Activated CD4-positive, alpha-beta memory T cell treated with anti-CD3 and anti-CD28 coated beads for 36 hours (primary cell): ENCODE data around the gene KAT6B. TPM values are rescaled to one million over a fixed set of nuclear protein-coding genes. Genes with fewer than 3 reads are reported as not detected.

Experiments used
- CTCF ChIA-PET: fragments of 350-600 bp; sonication (Branson Sonifier 250); formaldehyde crosslinking; loops from one replicate; lab custom pipeline; 2021; ENCODE audit warnings: antibody characterized with exemption, inconsistent platforms; lab: Charles Lee
- POLR2A ChIA-PET: fragments of 350-600 bp; sonication (Branson Sonifier 250); formaldehyde crosslinking; loops from one replicate; lab custom pipeline; 2021; ENCODE audit warnings: antibody characterized with exemption; lab: Charles Lee
- DNase-seq: peaks from one replicate; pipeline ENCODE4 v3.0.0-alpha.2; 2020
- H3K27ac Mint-ChIP-seq: one replicate; pipeline ENCODE4 v1.8.0; 2021; ENCODE audit warnings: mixed read lengths
- H3K27me3 Mint-ChIP-seq: one replicate; pipeline ENCODE4 v1.8.0; 2021; ENCODE audit warnings: mixed read lengths
- H3K36me3 Mint-ChIP-seq: one replicate; pipeline ENCODE4 v1.8.0; 2021; ENCODE audit warnings: mixed read lengths
- H3K4me1 Mint-ChIP-seq: one replicate; pipeline ENCODE4 v1.8.0; 2021; ENCODE audit warnings: low read depth, mixed read lengths
- H3K4me3 Mint-ChIP-seq: one replicate; pipeline ENCODE4 v1.8.0; 2021; ENCODE audit warnings: mild to moderate bottlenecking, mixed read lengths
- H3K9me3 Mint-ChIP-seq: one replicate; pipeline ENCODE4 v1.8.0; 2021; ENCODE audit warnings: mixed read lengths
- intact Hi-C: fragments of 100-400 bp; cut with micrococcal nuclease; formaldehyde crosslinking; loops from one replicate; pipeline ENCODE4 v1.15.1; 2023
- total RNA-seq, 2 experiments: library from RNA; stranded (reverse); gene quantifications; one replicate each; pipeline ENCODE4 v1.2.3, GENCODE V29; 2021

Gene KAT6B
- total RNA-seq, 2 experiments from 2014 or later = 17.4 to 20.5 TPM

DNA sequence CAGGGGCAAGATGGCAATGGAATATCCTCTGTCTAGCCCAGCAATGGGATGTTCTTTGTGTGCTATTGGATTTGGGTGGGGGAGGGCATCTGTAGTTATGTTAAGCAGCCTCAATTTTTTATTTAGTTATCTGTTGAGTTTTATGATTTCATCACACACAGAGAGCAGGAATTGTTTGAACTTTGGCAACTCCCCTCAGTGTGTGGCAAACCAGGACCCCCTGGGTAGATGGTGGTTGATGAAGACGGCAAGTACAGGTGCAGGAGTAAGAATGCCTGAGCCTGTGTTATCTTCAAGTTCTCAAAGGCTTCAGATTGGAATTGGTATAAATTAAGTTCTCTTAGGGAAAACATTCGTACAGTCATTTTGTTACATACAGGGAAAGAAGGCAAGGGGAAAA, 142.7 kb downstream of the KAT6B start:
- no peak for DNase-seq
- H3K9me3 Mint-ChIP-seq = no peaks in the 10 kb centered on the region
- no peak overlapping the region for H3K4me3 Mint-ChIP-seq
- POLR2A ChIA-PET = no interaction called here
- peaks cover 28% of the 10 kb centered on the region for H3K4me1 Mint-ChIP-seq
- H3K27me3 Mint-ChIP-seq = no peaks in the 10 kb centered on the region
- intact Hi-C loops = no loop called here
- H3K36me3 Mint-ChIP-seq = peaks cover 3% of the 10 kb centered on the region
- H3K27ac Mint-ChIP-seq = no peak overlapping the region
- CTCF ChIA-PET = no interaction called here

DNA sequence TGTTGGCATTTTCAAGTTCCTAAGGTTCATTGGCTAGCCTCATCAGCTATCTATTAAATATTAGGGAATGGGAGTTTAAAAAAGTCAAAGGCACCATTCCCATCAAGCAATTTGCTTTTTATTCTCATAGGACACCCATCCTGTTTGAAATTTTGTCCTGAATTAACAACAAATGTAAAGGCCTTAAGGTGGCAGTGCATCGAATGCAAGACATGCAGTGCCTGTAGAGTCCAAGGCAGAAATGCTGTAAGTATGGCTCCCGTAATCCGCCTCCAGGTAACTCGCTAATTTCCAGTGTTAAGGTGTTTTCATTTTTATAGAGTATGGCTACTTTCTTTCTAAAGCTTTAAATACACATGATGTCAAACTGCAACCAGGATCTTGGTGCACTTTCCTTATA, 143.1 kb downstream of the KAT6B start:
- Mint-ChIP-seq H3K9me3 (no peaks in the 10 kb centered on the region), H3K4me1 (peaks cover 25% of the 10 kb centered on the region), H3K36me3 (peaks cover 3% of the 10 kb centered on the region), H3K27me3 (no peaks in the 10 kb centered on the region), H3K27ac (no peak overlapping the region), H3K4me3 (no peak overlapping the region)
- ChIA-PET CTCF (no interaction called here), POLR2A (no interaction called here)
- no peak for DNase-seq
- intact Hi-C loops = no loop called here

DNA sequence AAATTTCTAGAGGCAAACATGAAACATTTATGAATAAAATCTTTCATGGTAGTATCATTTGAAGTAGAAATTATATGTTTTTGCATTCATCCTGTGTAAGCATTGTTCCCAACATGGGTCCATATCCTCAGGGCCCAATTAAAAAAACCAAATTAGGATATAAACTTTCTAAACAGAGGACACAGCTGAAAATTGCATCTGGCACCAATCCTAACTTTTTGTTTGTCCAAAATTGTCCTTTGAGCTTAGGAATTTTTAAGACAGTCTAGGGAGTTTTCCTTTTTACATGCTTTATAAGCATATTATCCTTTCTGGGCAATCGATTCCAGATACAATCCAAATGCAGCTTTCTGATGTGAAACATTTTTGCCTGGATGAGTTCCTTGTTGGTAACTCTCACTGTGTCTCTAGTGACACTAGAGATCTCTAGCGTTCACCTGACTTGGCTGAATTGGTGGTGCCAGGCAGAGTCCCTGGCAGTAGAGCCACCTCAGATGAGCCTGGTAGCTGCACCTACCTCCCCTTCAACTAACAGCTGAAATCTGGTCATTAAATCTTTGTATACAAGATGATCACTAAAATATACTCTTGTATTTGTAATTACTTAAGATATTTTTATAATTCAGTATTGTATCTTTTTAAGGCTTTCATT, 147.5 kb downstream of the KAT6B start:
- Mint-ChIP-seq H3K4me1 (peaks cover 39% of the 10 kb centered on the region), H3K27ac (no peak overlapping the region), H3K4me3 (no peak overlapping the region), H3K27me3 (no peaks in the 10 kb centered on the region), H3K36me3 (peaks cover 19% of the 10 kb centered on the region), H3K9me3 (no peaks in the 10 kb centered on the region)
- ChIA-PET POLR2A (no interaction called here), CTCF (no interaction called here)
- intact Hi-C loops = no loop called here
- no peak for DNase-seq

DNA sequence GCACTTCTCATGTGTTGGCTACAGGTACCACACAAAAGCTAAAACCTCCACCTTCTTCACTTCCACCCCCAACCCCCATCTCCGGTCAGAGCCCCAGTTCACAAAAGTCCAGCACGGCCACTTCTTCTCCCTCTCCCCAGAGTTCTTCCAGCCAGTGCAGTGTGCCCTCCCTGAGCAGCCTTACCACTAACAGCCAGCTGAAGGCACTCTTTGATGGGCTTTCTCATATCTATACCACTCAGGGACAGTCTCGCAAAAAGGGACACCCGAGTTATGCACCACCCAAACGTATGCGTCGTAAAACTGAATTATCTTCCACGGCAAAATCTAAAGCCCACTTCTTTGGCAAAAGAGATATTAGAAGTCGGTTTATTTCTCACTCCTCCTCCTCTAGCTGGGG, 149.4 kb downstream of the KAT6B start:
- POLR2A ChIA-PET = no interaction called here
- Mint-ChIP-seq H3K27ac (no peak overlapping the region), H3K9me3 (no peaks in the 10 kb centered on the region), H3K4me1 (peaks cover 31% of the 10 kb centered on the region), H3K4me3 (no peak overlapping the region), H3K27me3 (no peaks in the 10 kb centered on the region), H3K36me3 (peaks cover 19% of the 10 kb centered on the region)
- CTCF ChIA-PET = interaction anchor here (1.1 kb wide), 1 partner anchor 26 kb away, joined by 3 read pairs; no protein-coding TSS in a partner anchor
- intact Hi-C loops = loop anchor here (5.0 kb wide), 2 partner anchors 37 to 73 kb away; no protein-coding TSS in a partner anchor
- no peak for DNase-seq

DNA sequence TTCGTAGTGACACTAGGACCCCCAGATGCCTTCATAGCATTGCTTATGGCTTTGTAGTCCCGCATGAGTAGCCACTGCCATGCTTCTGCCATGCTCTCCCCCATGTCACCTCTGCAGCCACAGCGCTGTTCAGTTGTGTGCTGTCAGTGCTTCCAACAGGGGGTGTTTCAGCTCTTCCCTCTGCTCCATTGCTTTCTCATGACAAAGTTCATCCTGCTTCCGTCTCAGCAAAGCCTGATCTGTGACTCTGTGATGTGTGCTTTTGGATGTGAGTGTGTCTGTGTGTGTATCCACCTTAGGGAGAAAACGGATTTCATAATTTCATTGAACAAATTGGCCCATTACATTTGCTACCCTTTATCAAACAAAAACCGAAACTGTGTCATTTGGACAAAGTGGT, 150.2 kb downstream of the KAT6B start:
- POLR2A ChIA-PET = no interaction called here
- intact Hi-C loops = loop anchor here (5.0 kb wide), 2 partner anchors 36 to 74 kb away; no protein-coding TSS in a partner anchor

DNA sequence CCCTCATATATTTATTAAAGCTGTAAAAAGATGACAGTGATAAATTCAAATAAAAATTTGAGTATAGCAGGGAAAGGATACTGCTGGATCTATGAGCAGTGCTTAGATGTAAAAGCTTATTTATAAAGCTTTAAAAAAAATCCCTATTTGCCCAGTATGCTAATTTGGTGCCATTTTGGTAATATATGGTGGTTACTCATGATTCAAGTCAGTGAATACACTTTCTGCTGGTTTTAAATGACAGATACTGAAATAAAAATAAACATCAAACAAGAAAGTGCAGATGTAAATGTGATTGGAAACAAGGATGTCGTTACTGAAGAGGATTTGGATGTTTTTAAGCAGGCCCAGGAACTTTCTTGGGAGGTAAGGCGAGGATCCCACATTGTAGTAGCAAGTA, 150.7 kb downstream of the KAT6B start:
- Mint-ChIP-seq H3K4me1 (peaks cover 31% of the 10 kb centered on the region), H3K4me3 (no peak overlapping the region), H3K36me3 (peaks cover 19% of the 10 kb centered on the region), H3K9me3 (no peaks in the 10 kb centered on the region), H3K27me3 (no peaks in the 10 kb centered on the region), H3K27ac (peak overlapping the region; percentile 40)
- ChIA-PET CTCF (no interaction called here), POLR2A (no interaction called here)
- DNase-seq = no peak
- intact Hi-C loops = loop anchor here (5.0 kb wide), 2 partner anchors 35 to 75 kb away; no protein-coding TSS in a partner anchor

More for the DNA sequence above, 150.2 kb downstream of the KAT6B start:
- H3K4me1 Mint-ChIP-seq = peaks cover 31% of the 10 kb centered on the region
- H3K9me3 Mint-ChIP-seq = no peaks in the 10 kb centered on the region
- peaks cover 19% of the 10 kb centered on the region for H3K36me3 Mint-ChIP-seq
- no peak overlapping the region for H3K27ac Mint-ChIP-seq
- CTCF ChIA-PET = interaction anchor here (1.1 kb wide), 1 partner anchor 25 kb away, joined by 3 read pairs; no protein-coding TSS in a partner anchor
- no peaks in the 10 kb centered on the region for H3K27me3 Mint-ChIP-seq
- no peak for DNase-seq
- H3K4me3 Mint-ChIP-seq = no peak overlapping the region

DNA sequence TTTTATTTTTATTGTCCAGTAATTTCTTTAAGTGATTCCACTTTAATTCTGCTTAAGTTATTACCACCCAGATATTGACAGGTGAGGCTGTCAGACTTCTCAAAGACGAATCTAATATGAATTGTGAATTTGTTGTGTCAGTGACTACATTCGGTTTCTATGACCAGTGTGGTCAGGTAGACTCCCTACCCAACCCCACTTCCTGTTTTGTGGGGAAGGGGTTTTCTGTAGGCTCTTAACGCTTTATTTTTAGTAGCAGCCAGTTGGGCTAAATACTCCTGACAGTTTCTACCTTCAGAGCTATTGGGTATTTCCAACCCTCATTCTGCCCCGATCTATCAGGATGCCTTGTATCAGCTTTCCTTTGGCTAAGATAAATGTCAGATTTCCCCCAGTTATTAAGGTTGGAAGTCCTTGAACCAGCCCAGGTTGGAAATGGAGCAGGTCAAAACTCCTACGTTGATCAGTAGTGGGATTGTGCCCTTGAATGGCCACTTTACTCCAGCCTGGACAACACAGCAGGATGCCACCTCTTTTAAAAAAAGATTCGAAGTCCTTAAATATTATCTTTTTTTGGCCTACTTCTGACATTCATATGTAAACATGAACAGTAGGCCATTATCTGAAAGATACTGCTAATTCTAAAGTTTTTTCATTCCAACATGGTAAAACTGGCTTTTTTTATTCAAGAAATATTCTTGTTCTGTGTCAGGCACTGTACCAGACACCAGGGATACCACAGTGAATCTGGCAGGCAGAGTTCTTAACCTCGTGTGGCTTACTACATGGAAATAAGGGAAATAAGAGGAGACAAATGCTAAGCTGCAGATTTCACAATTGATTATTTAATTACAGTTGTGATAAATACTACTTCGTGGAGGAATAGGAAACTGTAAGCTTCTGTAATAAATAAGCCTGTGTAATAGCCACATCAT, 151.8 kb downstream of the KAT6B start:
- peaks cover 31% of the 10 kb centered on the region for H3K4me1 Mint-ChIP-seq
- H3K36me3 Mint-ChIP-seq = peaks cover 18% of the 10 kb centered on the region
- H3K9me3 Mint-ChIP-seq = no peaks in the 10 kb centered on the region
- H3K27me3 Mint-ChIP-seq = no peaks in the 10 kb centered on the region
- CTCF ChIA-PET = no interaction called here
- POLR2A ChIA-PET = interaction anchor here (0.7 kb wide), 1 partner anchor 13 kb away, joined by 4 read pairs; no protein-coding TSS in a partner anchor
- no peak overlapping the region for H3K4me3 Mint-ChIP-seq
- H3K27ac Mint-ChIP-seq = no peak overlapping the region
- peak; percentile 71 for DNase-seq
- intact Hi-C loops = loop anchor here (1.0 to 5.0 kb wide), 3 partner anchors 34 to 152 kb away; partner anchors contain the start of gene KAT6B

DNA sequence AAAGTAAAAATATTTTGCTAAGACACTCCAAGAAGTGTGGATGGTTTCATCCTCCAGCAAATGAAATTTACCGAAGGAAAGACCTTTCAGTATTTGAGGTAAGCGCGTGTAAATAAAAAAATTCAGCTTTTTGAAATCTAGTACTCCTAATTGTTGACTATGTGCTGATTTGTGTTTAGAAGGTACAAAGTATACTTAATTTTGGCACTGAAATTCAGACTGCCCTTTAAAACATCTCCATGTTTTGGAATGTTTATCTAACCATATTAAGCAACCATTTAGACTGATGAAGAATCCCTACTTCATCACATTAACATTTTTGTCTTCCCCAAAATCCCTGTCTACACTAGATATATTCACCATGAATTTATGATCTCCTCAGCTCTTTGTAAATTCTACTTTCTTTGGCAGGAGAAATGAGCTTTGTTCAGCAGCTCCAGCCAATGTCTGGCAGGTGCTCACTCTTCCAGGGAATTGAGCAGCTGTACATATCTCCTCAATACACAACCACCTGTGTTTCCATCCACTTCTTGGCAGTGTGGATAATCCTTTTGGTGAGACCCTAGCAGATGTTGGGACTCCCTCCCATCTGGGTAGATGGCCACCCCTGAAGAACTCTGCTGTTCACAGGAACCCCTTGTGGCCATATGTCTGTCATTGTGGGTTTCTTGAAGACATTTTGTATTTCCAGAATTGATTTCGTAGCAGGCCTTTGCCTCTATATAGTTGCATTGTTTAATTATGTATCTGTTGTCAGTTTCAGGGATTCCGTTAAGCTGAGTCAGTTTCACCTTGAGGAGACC, 155.6 kb downstream of the KAT6B start:
- DNase-seq = no peak
- H3K4me1 Mint-ChIP-seq = peaks cover 16% of the 10 kb centered on the region
- H3K27ac Mint-ChIP-seq = no peak overlapping the region
- no peaks in the 10 kb centered on the region for H3K27me3 Mint-ChIP-seq
- POLR2A ChIA-PET = interaction anchor here (0.6 kb wide), 2 partner anchors 159 to 455 kb away, joined by 3 to 4 read pairs; no protein-coding TSS in a partner anchor
- intact Hi-C loops = no loop called here
- peaks cover 13% of the 10 kb centered on the region for H3K36me3 Mint-ChIP-seq
- CTCF ChIA-PET = no interaction called here
- no peak overlapping the region for H3K4me3 Mint-ChIP-seq
- no peaks in the 10 kb centered on the region for H3K9me3 Mint-ChIP-seq

DNA sequence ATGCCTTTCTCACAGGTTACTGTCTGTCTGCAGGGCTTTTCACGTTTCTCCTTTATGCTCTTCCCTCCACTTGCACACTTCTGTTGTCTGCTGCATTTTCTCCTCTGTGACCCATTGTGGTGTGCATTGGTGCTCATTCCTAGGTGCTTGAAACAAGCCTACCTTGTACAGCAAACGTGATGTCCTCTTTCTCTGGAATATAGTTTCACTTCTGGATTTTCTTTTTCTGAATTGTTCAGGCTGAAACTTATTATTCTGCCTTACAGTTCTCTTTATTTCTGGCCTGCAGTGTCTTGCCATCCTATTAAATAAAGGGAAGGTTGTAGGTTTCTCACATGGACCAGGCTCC, 156.2 kb downstream of the KAT6B start:
- peaks cover 11% of the 10 kb centered on the region for H3K36me3 Mint-ChIP-seq
- POLR2A ChIA-PET = no interaction called here

DNA sequence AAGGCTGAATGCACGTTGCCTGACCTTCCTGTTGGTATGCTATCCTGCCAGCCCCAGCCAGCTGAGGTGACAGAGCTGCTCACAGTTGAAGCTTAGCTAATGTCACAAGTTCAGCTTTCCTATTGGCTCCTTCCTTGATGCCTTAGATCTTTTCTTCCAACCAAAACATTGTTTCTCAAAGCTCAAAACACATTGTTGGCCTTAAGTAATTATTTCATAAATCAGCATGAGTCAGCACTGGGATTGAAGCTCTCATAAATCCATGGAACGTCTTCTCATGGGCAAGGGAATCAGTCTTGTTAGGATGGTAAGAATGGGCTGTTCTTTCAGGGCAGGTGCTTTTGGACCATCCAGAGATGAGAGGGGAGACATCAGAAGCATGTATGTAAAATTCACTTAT, 157.0 kb downstream of the KAT6B start:
- CTCF ChIA-PET = no interaction called here
- POLR2A ChIA-PET = interaction anchor here (0.6 kb wide), 1 partner anchor 199 kb away, joined by 3 read pairs; no protein-coding TSS in a partner anchor
- DNase-seq = no peak
- peaks cover 7% of the 10 kb centered on the region for H3K4me1 Mint-ChIP-seq
- no peaks in the 10 kb centered on the region for H3K27me3 Mint-ChIP-seq
- H3K9me3 Mint-ChIP-seq = no peaks in the 10 kb centered on the region
- H3K4me3 Mint-ChIP-seq = no peak overlapping the region
- H3K27ac Mint-ChIP-seq = no peak overlapping the region
- H3K36me3 Mint-ChIP-seq = peaks cover 14% of the 10 kb centered on the region
- intact Hi-C loops = no loop called here

More for the DNA sequence above, 156.2 kb downstream of the KAT6B start:
- CTCF ChIA-PET = no interaction called here
- intact Hi-C loops = no loop called here
- no peaks in the 10 kb centered on the region for H3K27me3 Mint-ChIP-seq
- peaks cover 10% of the 10 kb centered on the region for H3K4me1 Mint-ChIP-seq
- H3K4me3 Mint-ChIP-seq = no peak overlapping the region
- DNase-seq = no peak
- no peaks in the 10 kb centered on the region for H3K9me3 Mint-ChIP-seq
- no peak overlapping the region for H3K27ac Mint-ChIP-seq

DNA sequence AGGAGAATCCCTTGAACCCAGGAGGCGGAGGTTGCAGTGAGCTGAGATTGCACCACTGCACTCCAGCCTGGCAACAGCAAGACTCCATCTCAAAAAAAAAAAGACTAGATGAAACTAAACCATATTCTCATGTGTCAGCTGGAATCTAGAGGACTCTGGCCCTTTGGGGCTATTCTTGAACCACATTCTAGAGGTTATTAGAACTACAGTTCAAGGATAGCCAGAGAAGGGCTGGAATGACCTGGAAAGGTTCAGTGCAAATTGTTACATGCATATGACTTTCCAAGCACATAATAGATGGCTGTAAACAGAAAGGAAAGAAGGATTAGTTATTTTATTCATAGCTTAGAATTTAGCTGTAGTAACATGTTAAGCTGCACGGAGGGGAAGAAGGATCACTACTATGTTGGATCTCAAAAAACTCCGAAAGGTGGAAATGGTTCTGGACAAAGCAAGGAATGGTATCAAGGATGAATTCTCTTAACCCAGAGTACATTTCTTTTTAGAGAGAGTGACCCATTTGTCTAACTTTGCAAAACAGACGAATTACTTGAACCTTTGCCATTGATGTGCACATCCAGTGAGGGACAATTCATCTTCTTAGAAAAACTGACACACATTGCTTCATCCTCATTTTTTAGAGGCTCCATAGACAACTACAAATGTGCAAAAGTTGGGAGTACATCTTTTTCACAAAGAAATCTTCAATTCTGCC, 161.1 kb downstream of the KAT6B start:
- no peak overlapping the region for H3K4me3 Mint-ChIP-seq
- intact Hi-C loops = no loop called here
- no peaks in the 10 kb centered on the region for H3K27me3 Mint-ChIP-seq
- ChIA-PET POLR2A (interaction anchor here (0.6 kb wide), 1 partner anchor 360 kb away, joined by 3 read pairs; no protein-coding TSS in a partner anchor), CTCF (no interaction called here)
- H3K36me3 Mint-ChIP-seq = peaks cover 14% of the 10 kb centered on the region
- H3K27ac Mint-ChIP-seq = no peak overlapping the region
- no peak for DNase-seq
- peaks cover 9% of the 10 kb centered on the region for H3K4me1 Mint-ChIP-seq
- no peaks in the 10 kb centered on the region for H3K9me3 Mint-ChIP-seq
